ENCODE measurements around the gene TSPO.

DNA sequence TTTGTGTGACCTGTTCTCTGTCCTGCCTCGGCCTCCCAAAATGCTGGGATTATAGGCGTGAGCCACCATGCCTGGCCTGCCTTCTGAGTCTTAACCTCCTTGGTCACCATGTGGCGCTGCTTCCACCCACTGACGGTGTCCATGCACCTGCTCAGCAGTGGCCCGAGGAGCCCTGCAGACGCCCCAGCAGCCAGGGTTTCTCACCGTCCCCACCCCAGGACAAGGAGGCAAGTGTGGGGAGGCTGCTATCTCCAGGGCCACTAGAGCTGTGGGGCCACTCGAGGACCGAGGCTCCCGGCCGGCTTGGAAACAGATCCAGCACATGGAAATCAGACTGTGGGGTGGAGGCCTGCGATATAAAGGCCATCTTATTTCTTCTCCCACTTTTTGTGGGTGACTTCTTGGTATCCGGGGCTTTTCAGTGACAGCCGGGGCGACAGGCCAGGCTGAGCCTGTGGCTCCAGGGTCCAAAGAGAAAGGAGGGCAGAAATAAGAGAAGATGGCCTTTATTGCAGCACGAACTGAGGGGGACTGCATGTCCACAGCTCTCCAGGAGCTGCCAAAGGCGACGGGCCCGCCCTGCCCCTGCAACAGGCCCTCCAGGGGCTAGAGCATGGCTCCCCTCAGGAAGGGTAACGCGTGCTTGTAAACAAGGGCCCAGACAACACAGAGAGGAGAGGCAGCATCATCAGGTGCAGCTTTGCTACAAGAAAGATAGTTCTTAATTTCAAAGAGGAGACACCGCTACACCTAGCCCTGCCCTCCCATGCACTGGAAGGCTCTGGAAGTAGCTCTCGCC lies 15.0 kb downstream of the TSPO start:
- TF ChIP-seq EZH2phosphoT487 (IDR thresholded peaks at IDR 0.05; ENCODE audit: insufficient read depth, low read depth), result no peak
- TF ChIP-seq EZH2 (IDR thresholded peaks at IDR 0.05; ENCODE audit: insufficient read depth, poor library complexity, severe bottlenecking), result no peak

All from GM23248 (cell line).